GM18499 (cell line): ENCODE data around the gene ATP5F1A.
"Not testable (repeated sequence)": the region's sequence is repeated elsewhere in the genome, so short reads cannot be mapped to it uniquely, and the experiment has no call there.

Experiments
- ATAC-seq: cut with Tn5 transposase; IDR thresholded peaks from one replicate; pipeline ENCODE4 v1.9.1; 2021; ENCODE audit warnings: moderate number of reproducible peaks; ENCODE audit not compliant: insufficient read depth, unreplicated experiment

ATP5F1A gene

GRCh38 chr18:46097801-46098615 lies at the start of gene ATP5F1A:
TSS of gene ATP5F1A (minus strand) at chr18:46098296. CDS start at chr18:46098231, 65 bp downstream.
- ATAC-seq: peak; percentile 60

- no peak for ATAC-seq
These were observed 43.1 kb upstream of the ATP5F1A start for GRCh38 chr18:46141199-46141598.

- no peak for ATAC-seq
These were observed 42.1 kb upstream of the ATP5F1A start for GRCh38 chr18:46140173-46140572.

- no peak for ATAC-seq
These were observed 37.0 kb upstream of the ATP5F1A start for GRCh38 chr18:46134920-46135675.

- no peak for ATAC-seq
These were observed 35.4 kb upstream of the ATP5F1A start for GRCh38 chr18:46133534-46133933.

GRCh38 chr18:46130549-46130948 lies 32.5 kb upstream of the ATP5F1A start:
- ATAC-seq: not testable (repeated sequence)

- ATAC-seq: no peak
These were observed 32.0 kb upstream of the ATP5F1A start for GRCh38 chr18:46130061-46130460.

GRCh38 chr18:46126625-46127024 lies 28.5 kb upstream of the ATP5F1A start:
- not testable (repeated sequence) for ATAC-seq

- no peak for ATAC-seq
These were observed 15.7 kb upstream of the ATP5F1A start for GRCh38 chr18:46113751-46114150.

- ATAC-seq: no peak
These were observed 12.3 kb upstream of the ATP5F1A start for GRCh38 chr18:46110406-46110805.

GRCh38 chr18:46109386-46109785 lies 11.3 kb upstream of the ATP5F1A start:
- ATAC-seq: no peak

GRCh38 chr18:46104128-46104911 lies 6.2 kb upstream of the ATP5F1A start, which contains the start of gene HAUS1:
TSS of gene HAUS1 (plus strand) at chr18:46104385. CDS start at chr18:46104412, 27 bp downstream.
- peak; percentile 60 for ATAC-seq

- ATAC-seq: no peak
These were observed 1.4 kb upstream of the ATP5F1A start for GRCh38 chr18:46099463-46099862.

- ATAC-seq: no peak
These were observed 479 bp upstream of the ATP5F1A start for GRCh38 chr18:46098616-46098933.

- peak; percentile 5 for ATAC-seq
These were observed 680 bp downstream of the ATP5F1A start for GRCh38 chr18:46097431-46097800.

GRCh38 chr18:46096651-46097300 lies 1.3 kb downstream of the ATP5F1A start:
- ATAC-seq: no peak

- no peak for ATAC-seq
These were observed 2.6 kb downstream of the ATP5F1A start for GRCh38 chr18:46095532-46095931.

- not testable (repeated sequence) for ATAC-seq
These were observed 9.6 kb downstream of the ATP5F1A start for GRCh38 chr18:46088501-46088900.

GRCh38 chr18:46084431-46084830 lies 13.7 kb downstream of the ATP5F1A start:
- no peak for ATAC-seq

GRCh38 chr18:46080156-46080555 lies 17.9 kb downstream of the ATP5F1A start:
- no peak for ATAC-seq
